Glutamatergic neuron (in vitro differentiated cells): ENCODE data around the gene TSPAN3. TPM values are rescaled to one million over a fixed set of nuclear protein-coding genes. Genes with fewer than 3 reads are reported as not detected.

ENCODE experiments used
- DNase-seq: peaks from one replicate; pipeline ENCODE4 v3.0.0; 2022
- H3K27ac Mint-ChIP-seq: one replicate; pipeline ENCODE4 v1.8.0; 2020; ENCODE audit warnings: mild to moderate bottlenecking, mixed read lengths, inconsistent platforms; ENCODE audit not compliant: unreplicated experiment
- H3K27me3 Mint-ChIP-seq: one replicate; pipeline ENCODE4 v1.8.0; 2020; ENCODE audit warnings: mild to moderate bottlenecking, moderate library complexity, mixed read lengths, inconsistent platforms; ENCODE audit not compliant: unreplicated experiment
- H3K36me3 Mint-ChIP-seq: one replicate; pipeline ENCODE4 v1.8.0; 2020; ENCODE audit warnings: mild to moderate bottlenecking, mixed read lengths, inconsistent platforms; ENCODE audit not compliant: unreplicated experiment
- H3K4me1 Mint-ChIP-seq: one replicate; pipeline ENCODE4 v1.8.0; 2020; ENCODE audit warnings: mild to moderate bottlenecking, low read depth, mixed read lengths, inconsistent platforms; ENCODE audit not compliant: unreplicated experiment
- H3K4me3 Mint-ChIP-seq: one replicate; pipeline ENCODE4 v1.8.0; 2020; ENCODE audit warnings: mild to moderate bottlenecking, mixed read lengths, inconsistent platforms; ENCODE audit not compliant: unreplicated experiment
- H3K9me3 Mint-ChIP-seq: one replicate; pipeline ENCODE4 v1.8.0; 2020; ENCODE audit warnings: mild to moderate bottlenecking, moderate library complexity, mixed read lengths, inconsistent platforms; ENCODE audit not compliant: unreplicated experiment
- CTCF ChIP-seq: fragments of 200-600 bp; sonication (generic); IDR thresholded peaks from one replicate; pipeline ENCODE4 v1.5.0; 2021; ENCODE audit not compliant: partially characterized antibody, unreplicated experiment
- total RNA-seq: library from RNA; stranded (reverse); fragmentation: NEBNext Ultra II Directional; extraction: Animal tissue kit (Norgen Biotek cat#: 25700); gene quantifications from one replicate; pipeline ENCODE4 v1.2.1, GENCODE V29; 2021; ENCODE audit not compliant: unreplicated experiment

Gene TSPAN3
- total RNA-seq, 1 donor from 2014 or later = 190 TPM

DNA sequence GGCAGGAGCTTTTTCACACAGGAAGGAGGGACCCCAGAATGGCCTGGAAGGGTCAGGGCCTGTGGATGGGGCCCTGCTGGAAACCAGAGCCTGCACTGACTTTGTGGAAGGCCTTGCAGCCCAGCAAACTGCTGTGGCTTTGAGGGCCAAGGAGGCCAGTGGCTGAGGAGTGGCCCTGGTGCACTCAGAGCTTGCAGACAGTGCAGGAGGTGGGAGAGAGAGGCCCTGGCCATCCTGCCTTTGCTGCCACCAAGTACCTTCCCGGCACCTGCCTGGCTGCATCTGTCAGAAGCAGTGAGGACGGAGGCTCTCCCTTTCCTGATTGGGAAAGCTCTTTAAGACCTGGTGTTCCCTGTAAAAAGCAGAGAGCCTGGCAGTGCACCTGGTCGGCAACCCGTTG lies 69.6 kb downstream of the TSPAN3 start:
- H3K27ac Mint-ChIP-seq = no peak overlapping the region
- H3K4me3 Mint-ChIP-seq = no peak overlapping the region
- no peaks in the 10 kb centered on the region for H3K36me3 Mint-ChIP-seq
- no peaks in the 10 kb centered on the region for H3K9me3 Mint-ChIP-seq
- DNase-seq = no peak
- H3K27me3 Mint-ChIP-seq = peaks cover 4% of the 10 kb centered on the region
- no peak for TF ChIP-seq CTCF
- H3K4me1 Mint-ChIP-seq = peaks cover 2% of the 10 kb centered on the region

- no peak for TF ChIP-seq CTCF
- Mint-ChIP-seq H3K36me3 (no peaks in the 10 kb centered on the region), H3K27ac (no peak overlapping the region), H3K27me3 (peaks cover 4% of the 10 kb centered on the region), H3K4me1 (peaks cover 2% of the 10 kb centered on the region), H3K9me3 (no peaks in the 10 kb centered on the region), H3K4me3 (no peak overlapping the region)
- no peak for DNase-seq
These were observed 70.9 kb downstream of the TSPAN3 start for GRCh38 chr15:76999996-77000395.

GRCh38 chr15:76998663-76999285 lies 72.1 kb downstream of the TSPAN3 start:
- H3K9me3 Mint-ChIP-seq = no peaks in the 10 kb centered on the region

GRCh38 chr15:76996526-76997401 lies 74.1 kb downstream of the TSPAN3 start:
- peak; percentile 8 for DNase-seq
- Mint-ChIP-seq H3K9me3 (peaks cover 2% of the 10 kb centered on the region), H3K27ac (no peak overlapping the region), H3K4me3 (no peak overlapping the region), H3K4me1 (peaks cover 6% of the 10 kb centered on the region), H3K27me3 (peaks cover 4% of the 10 kb centered on the region), H3K36me3 (no peaks in the 10 kb centered on the region)
- no peak for TF ChIP-seq CTCF

More at GRCh38 chr15:76998663-76999285, 72.1 kb downstream of the TSPAN3 start:
- Mint-ChIP-seq H3K36me3 (no peaks in the 10 kb centered on the region), H3K27ac (no peak overlapping the region), H3K27me3 (peaks cover 4% of the 10 kb centered on the region), H3K4me3 (no peak overlapping the region), H3K4me1 (peaks cover 2% of the 10 kb centered on the region)
- TF ChIP-seq CTCF = no peak
- no peak for DNase-seq

DNA sequence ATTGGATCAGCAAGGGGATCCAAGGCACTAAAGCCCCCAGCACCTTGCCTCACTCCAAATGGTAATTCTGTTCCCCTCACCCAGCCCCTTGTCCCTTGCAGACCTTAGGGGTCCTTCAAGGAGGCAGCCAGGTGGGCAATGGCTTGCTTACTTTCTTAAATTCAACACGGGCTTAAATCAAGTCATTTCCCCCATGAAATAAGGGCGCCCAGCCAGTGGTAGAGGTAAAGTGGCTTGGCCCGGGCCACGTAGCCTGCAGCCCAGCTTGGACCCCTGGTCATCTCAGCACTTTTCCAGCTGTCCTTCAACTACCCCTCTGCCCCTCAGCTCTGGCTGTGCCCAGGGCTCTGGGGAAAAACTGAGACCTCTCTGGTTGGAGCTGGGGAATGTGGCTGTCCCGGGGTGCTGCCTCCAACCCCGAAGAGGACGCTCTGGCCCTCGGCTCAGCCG lies 74.8 kb downstream of the TSPAN3 start:
- no peak for DNase-seq
- Mint-ChIP-seq H3K27ac (no peak overlapping the region), H3K36me3 (no peaks in the 10 kb centered on the region), H3K4me1 (peaks cover 13% of the 10 kb centered on the region), H3K4me3 (no peak overlapping the region), H3K9me3 (peaks cover 2% of the 10 kb centered on the region), H3K27me3 (peaks cover 6% of the 10 kb centered on the region)
- TF ChIP-seq CTCF = no peak
